ENCODE data around the gene HCFC1R1. TPM values are rescaled to one million over a fixed set of nuclear protein-coding genes. Genes with fewer than 3 reads are reported as not detected.

HCFC1R1 gene
- total RNA-seq, 1 experiment from 2014 or later, result 76.0 TPM

DNA sequence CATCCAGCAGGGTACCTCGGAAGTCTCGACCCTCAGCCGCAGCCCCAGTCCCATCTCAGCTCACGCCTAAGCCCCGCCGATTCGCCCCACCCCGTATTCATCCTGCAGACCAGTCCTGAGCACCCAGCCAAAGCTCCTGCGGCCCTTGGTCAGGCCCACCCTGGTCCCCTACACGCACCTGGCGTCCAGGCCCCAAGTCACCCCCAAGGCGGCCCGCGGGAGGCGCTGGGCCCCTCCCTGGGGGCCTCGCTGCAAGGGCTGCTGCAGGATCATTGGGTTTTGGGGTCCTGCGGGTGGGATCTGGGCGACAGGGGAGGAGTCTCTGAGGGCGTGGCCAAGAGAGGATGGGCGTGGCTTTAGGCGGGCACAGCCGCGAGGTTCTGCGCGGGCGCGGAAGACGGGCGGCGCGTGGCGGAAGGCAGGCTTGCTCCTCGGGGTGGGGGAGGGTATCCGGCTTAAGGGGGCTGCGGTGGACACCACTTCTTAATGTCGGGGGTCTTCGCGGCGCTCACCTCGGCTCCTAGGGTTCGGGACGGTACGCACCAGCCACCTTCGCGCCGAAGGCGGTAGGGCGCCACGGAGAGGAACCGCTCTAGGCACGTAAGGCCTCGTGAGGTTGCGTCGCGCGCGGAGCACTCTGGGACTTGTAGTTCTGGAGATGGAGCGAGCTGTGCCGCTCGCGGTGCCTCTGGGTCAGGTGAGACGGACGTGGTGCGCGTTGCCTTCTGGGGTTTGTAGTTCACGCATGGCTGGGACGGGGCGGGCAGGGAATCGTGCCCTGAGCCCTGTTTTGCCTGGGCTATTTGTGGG is at the start of gene HCFC1R1, which contains the start of gene THOC6 (continued):
- TF ChIP-seq STAT6 (CRISPR knock-in tag; conservative IDR thresholded peaks at IDR 0.05; ENCODE audit: low read depth), result no peak
- TF ChIP-seq KAT7 (CRISPR knock-in tag; IDR thresholded peaks at IDR 0.05; ENCODE audit: borderline replicate concordance), result no peak
- no peak for TF ChIP-seq JUN (CRISPR knock-in tag; IDR thresholded peaks at IDR 0.05)
- no peak for TF ChIP-seq JAZF1 (CRISPR knock-in tag; IDR thresholded peaks at IDR 0.05)
- no peak for TF ChIP-seq ZNF138 (CRISPR knock-in tag; conservative IDR thresholded peaks at IDR 0.05)
- no peak for TF ChIP-seq PREB (CRISPR knock-in tag; IDR thresholded peaks at IDR 0.05; ENCODE audit: borderline replicate concordance)
- peak; percentile 41; the same call in 1 of the 2 replicates for TF ChIP-seq EMX1 (CRISPR knock-in tag; IDR thresholded peaks at IDR 0.05)
- TF ChIP-seq NR1H2 (CRISPR knock-in tag; IDR thresholded peaks at IDR 0.05), result no peak
- no peak for TF ChIP-seq RORB (CRISPR knock-in tag; IDR thresholded peaks at IDR 0.05)
- no peak for TF ChIP-seq MLX (CRISPR knock-in tag; IDR thresholded peaks at IDR 0.05)
- TF ChIP-seq MYBL2 (CRISPR knock-in tag; IDR thresholded peaks at IDR 0.05), result peak; percentile 47; the same call in 1 of the 2 replicates
- TF ChIP-seq ERG (CRISPR knock-in tag; IDR thresholded peaks at IDR 0.05), result peak; percentile 80; the same call in 1 of the 2 replicates
- TF ChIP-seq FOXJ3 (CRISPR knock-in tag; IDR thresholded peaks at IDR 0.05; ENCODE audit: borderline replicate concordance), result no peak
- TF ChIP-seq ZNF263 (CRISPR knock-in tag; IDR thresholded peaks at IDR 0.05; ENCODE audit: low read depth), result 0 out of 2 replicates have a peak, but pooled peaks have one; percentile 13
- peak; percentile 88; the same call in 1 of the 2 replicates for TF ChIP-seq ZNF416 (CRISPR knock-in tag; IDR thresholded peaks at IDR 0.05)
- TF ChIP-seq, protein P1, sequence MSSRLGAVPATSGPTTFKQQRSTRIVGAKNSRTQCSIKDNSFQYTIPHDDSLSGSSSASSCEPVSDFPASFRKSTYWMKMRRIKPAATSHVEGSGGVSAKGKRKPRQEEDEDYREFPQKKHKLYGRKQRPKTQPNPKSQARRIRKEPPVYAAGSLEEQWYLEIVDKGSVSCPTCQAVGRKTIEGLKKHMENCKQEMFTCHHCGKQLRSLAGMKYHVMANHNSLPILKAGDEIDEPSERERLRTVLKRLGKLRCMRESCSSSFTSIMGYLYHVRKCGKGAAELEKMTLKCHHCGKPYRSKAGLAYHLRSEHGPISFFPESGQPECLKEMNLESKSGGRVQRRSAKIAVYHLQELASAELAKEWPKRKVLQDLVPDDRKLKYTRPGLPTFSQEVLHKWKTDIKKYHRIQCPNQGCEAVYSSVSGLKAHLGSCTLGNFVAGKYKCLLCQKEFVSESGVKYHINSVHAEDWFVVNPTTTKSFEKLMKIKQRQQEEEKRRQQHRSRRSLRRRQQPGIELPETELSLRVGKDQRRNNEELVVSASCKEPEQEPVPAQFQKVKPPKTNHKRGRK (CRISPR knock-in tag; IDR thresholded peaks at IDR 0.05; ENCODE audit: borderline replicate concordance), result no peak
- TF ChIP-seq, protein P2, sequence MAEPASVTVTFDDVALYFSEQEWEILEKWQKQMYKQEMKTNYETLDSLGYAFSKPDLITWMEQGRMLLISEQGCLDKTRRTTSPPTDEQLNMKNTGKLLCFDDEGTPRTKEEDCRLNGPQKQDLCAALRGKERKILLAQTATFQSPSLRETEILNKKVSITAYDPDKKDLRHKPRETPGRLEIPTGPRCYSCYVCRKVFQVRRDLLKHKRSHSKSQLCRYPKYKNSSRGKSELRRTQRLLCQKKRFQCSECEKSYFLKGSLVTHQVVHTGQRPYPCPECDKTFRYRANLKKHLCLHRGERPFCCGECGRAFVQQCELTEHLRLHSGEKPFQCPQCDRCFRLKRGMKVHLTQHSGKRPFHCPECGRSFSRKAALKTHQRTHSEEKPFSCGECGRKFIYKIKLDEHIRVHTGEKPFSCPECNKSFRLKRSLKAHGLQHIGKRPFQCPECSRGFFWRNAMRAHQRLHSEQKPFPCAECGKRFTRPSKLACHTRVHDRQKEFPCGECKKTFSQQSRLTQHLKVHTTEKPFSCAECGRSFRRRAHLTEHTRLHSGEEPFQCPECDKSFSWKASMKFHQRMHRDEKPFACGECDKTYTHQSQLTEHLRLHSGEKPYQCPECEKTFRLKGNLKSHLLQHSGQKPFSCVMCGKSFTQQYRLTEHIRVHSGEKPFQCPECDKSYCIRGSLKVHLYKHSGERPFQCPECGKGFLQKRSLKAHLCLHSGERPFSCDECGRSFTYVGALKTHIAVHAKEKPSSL (CRISPR knock-in tag; conservative IDR thresholded peaks at IDR 0.05), result peak; percentile 58; the same call in 1 of the 2 replicates
- no peak for TF ChIP-seq ZNF232 (CRISPR knock-in tag; IDR thresholded peaks at IDR 0.05)
- TF ChIP-seq CREB1 (CRISPR knock-in tag; IDR thresholded peaks at IDR 0.05), result no peak; the same call in 1 of the 2 replicates
- TF ChIP-seq, protein P3, sequence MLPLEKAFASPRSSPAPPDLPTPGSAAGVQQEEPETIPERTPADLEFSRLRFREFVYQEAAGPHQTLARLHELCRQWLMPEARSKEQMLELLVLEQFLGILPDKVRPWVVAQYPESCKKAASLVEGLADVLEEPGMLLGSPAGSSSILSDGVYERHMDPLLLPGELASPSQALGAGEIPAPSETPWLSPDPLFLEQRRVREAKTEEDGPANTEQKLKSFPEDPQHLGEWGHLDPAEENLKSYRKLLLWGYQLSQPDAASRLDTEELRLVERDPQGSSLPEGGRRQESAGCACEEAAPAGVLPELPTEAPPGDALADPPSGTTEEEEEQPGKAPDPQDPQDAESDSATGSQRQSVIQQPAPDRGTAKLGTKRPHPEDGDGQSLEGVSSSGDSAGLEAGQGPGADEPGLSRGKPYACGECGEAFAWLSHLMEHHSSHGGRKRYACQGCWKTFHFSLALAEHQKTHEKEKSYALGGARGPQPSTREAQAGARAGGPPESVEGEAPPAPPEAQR (CRISPR knock-in tag; IDR thresholded peaks at IDR 0.05), result no peak
- TF ChIP-seq SMAD3 (CRISPR knock-in tag; IDR thresholded peaks at IDR 0.05; ENCODE audit: borderline replicate concordance), result no peak
- TF ChIP-seq ZNF281 (CRISPR knock-in tag; IDR thresholded peaks at IDR 0.05), result no peak
- TF ChIP-seq SP1 (CRISPR knock-in tag; conservative IDR thresholded peaks at IDR 0.05), result peak; percentile 92
